K562 (cell line): ENCODE results near the gene HOMEZ. TPM values are rescaled to one million over a fixed set of nuclear protein-coding genes. Genes with fewer than 3 reads are reported as not detected.

Source experiments
- ATAC-seq: fragments of 200-7000 bp; cut with Tn5 transposase; 3 replicates; pipeline ENCODE4 v1.9.1; 2020; ENCODE audit warnings: moderate library complexity
- BruUV-seq: library from RNA; stranded (reverse); fragments of 400-500 nt; replicated peaks from 2 replicates; lab custom pipeline; 2021; lab: Mats Ljungman, UMichigan
- CTCF ChIA-PET: fragments of 300-600 bp; formaldehyde crosslinking; extraction: SDS; loops from one replicate; lab custom pipeline; 2021; ENCODE audit warnings: low intra/inter-chr PET ratio; lab: Yijun Ruan, JAX
- POLR2A ChIA-PET: fragments of 300-600, 350-650 bp; sonication (Branson Sonifier 250); formaldehyde crosslinking; extraction: SDS; loops from one replicate; lab custom pipeline; 2021; ENCODE audit warnings: antibody characterized with exemption, inconsistent platforms; lab: Yijun Ruan, JAX
- DNase-seq, 4 experiments: peaks; one replicate each; pipeline versions ENCODE4 v3.0.0 to v3.0.0-alpha.2; 2011 to 2018; ENCODE audit warnings: low spot score in 3 of 4, mixed read lengths in 3 of 4; ENCODE audit errors: extremely low read depth in 1 of 4
- FAIRE-seq: peaks from 2 replicates; lab custom pipeline; 2011; peaks lifted over from hg19 to GRCh38; lab: Jason Lieb, UNC
- H2AFZ ChIP-seq: 2 replicates; pipeline ENCODE4 v1.6.0; 2011; ENCODE audit warnings: low read depth, low read length, control low read depth, inconsistent platforms
- H3K27ac ChIP-seq: fragments of 200-600 bp; 3 replicates; pipeline ENCODE4 v1.8.0; 2011; ENCODE audit warnings: low read depth, mild to moderate bottlenecking, control low read depth, inconsistent platforms, low read length, moderate library complexity, mixed read lengths; ENCODE audit errors: extremely low read depth
- H3K27me3 ChIP-seq, 2 experiments: fragments of 300-600 bp in 1 of 2; 2 replicates in 1 of 2; 3 replicates in 1 of 2; pipeline versions ENCODE4 v1.6.0 to v1.8.0; 2011; ENCODE audit warnings: inconsistent platforms in 2 of 2, low read length in 2 of 2, mild to moderate bottlenecking in 1 of 2, mixed read lengths in 1 of 2, moderate library complexity in 1 of 2; ENCODE audit not compliant: control insufficient read depth in 2 of 2, insufficient read depth in 2 of 2
- H3K36me3 ChIP-seq: fragments of 300-600 bp; 3 replicates; pipeline ENCODE4 v1.8.0; 2011; ENCODE audit warnings: mild to moderate bottlenecking, low read length, inconsistent platforms; ENCODE audit not compliant: control insufficient read depth, insufficient read depth
- H3K4me1 ChIP-seq, 2 experiments: fragments of 200-600 bp in 1 of 2; replicated peaks in 1 of 2; 2 replicates in 1 of 2; 3 replicates in 1 of 2; pipeline versions ENCODE4 v1.5.1 to v1.8.0; 2011; ENCODE audit warnings: inconsistent platforms in 2 of 2, low read length in 2 of 2, mild to moderate bottlenecking in 1 of 2, mixed read lengths in 1 of 2, moderate library complexity in 1 of 2; ENCODE audit not compliant: control insufficient read depth in 2 of 2, insufficient read depth in 2 of 2
- H3K4me2 ChIP-seq: 2 replicates; pipeline ENCODE4 v1.6.1; 2011; ENCODE audit warnings: low read length, control low read depth, inconsistent platforms, mixed read lengths; ENCODE audit not compliant: insufficient read depth
- H3K4me3 ChIP-seq: fragments of 200-600 bp; sonication (generic), shearing (Covaris generic); 2 replicates; pipeline ENCODE4 v1.5.1; 2016; ENCODE audit warnings: control low read depth, inconsistent platforms
- H3K79me2 ChIP-seq: fragments of 200-600 bp; 3 replicates; pipeline ENCODE4 v1.8.0; 2011; ENCODE audit warnings: low read length, inconsistent platforms; ENCODE audit not compliant: control insufficient read depth, insufficient read depth
- H3K9ac ChIP-seq, 2 experiments: 2 replicates each; pipeline versions ENCODE4 v1.6.0 to v1.6.1; 2011; ENCODE audit warnings: low read depth in 2 of 2, low read length in 2 of 2, control low read depth in 1 of 2, inconsistent platforms in 1 of 2, mild to moderate bottlenecking in 1 of 2, mixed read lengths in 1 of 2; ENCODE audit not compliant: insufficient read depth in 1 of 2
- H3K9me1 ChIP-seq: one replicate; pipeline ENCODE4 v1.6.0; 2011; ENCODE audit warnings: inconsistent platforms, mild to moderate bottlenecking, low read length, moderate library complexity; ENCODE audit not compliant: control insufficient read depth, insufficient read depth
- H3K9me3 ChIP-seq: replicated peaks from 2 replicates; pipeline ENCODE4 v1.5.1; 2011; ENCODE audit warnings: low read depth, low read length, inconsistent platforms; ENCODE audit not compliant: control insufficient read depth, insufficient read depth
- H4K20me1 ChIP-seq: replicated peaks from 2 replicates; pipeline ENCODE4 v1.6.1; 2011; ENCODE audit warnings: low read length, inconsistent platforms, mixed read lengths; ENCODE audit not compliant: control insufficient read depth, insufficient read depth
- ELF1 ChIP-seq: fragments of 200-800 bp; sonication (Bioruptor generic); IDR thresholded peaks from 2 replicates; pipeline ENCODE4 v1.6.1; 2016; ENCODE audit warnings: missing genetic modification characterization, missing compliant biosample characterization
- FOSL1 ChIP-seq: fragments of 200-800 bp; sonication (Bioruptor generic); conservative IDR thresholded peaks from 2 replicates; pipeline ENCODE4 v1.6.1; 2016; ENCODE audit warnings: missing genetic modification characterization, missing compliant biosample characterization
- FOXO4 ChIP-seq: fragments of 450-650 bp; formaldehyde crosslinking; IDR thresholded peaks from 2 replicates; pipeline ENCODE4 v1.4.0; 2020; ENCODE audit warnings: mild to moderate bottlenecking, moderate library complexity
- HDAC3 ChIP-seq: fragments of 450-650 bp; IDR thresholded peaks from 2 replicates; pipeline ENCODE4 v1.6.1; 2018; ENCODE audit warnings: borderline replicate concordance, mild to moderate bottlenecking, moderate library complexity; ENCODE audit not compliant: partially characterized antibody
- HNRNPH1 ChIP-seq: fragments of 200-400 bp; formaldehyde crosslinking; optimal IDR thresholded peaks from 2 replicates; pipeline ENCODE3; 2017; ENCODE audit warnings: low read depth, mild to moderate bottlenecking, low read length, moderate library complexity
- JUND ChIP-seq, 2 experiments: IDR thresholded peaks; 2 replicates in 1 of 2; 3 replicates in 1 of 2; pipeline ENCODE4 v1.6.1; 2011; ENCODE audit warnings: borderline replicate concordance in 2 of 2, low read depth in 2 of 2, low read length in 2 of 2, improper control_type of control experiment in 1 of 2, missing biosample characterization in 1 of 2, missing genetic modification characterization in 1 of 2, missing genetic modification reagents in 1 of 2
- MYBL2 ChIP-seq, 2 experiments: fragments of 450-650 bp in 1 of 2; sonication (generic) in 1 of 2; formaldehyde crosslinking in 1 of 2; IDR thresholded peaks; 2 replicates each; pipeline versions ENCODE4 v1.6.1 to v1.8.1; 2017 to 2022; ENCODE audit warnings: borderline replicate concordance in 1 of 2, inconsistent platforms in 1 of 2, low read depth in 1 of 2, mild to moderate bottlenecking in 1 of 2, missing genetic modification reagents in 1 of 2, moderate library complexity in 1 of 2
- SAFB2 ChIP-seq: fragments of 200-400 bp; formaldehyde crosslinking; IDR thresholded peaks from 2 replicates; pipeline ENCODE4 v1.6.1; 2018; ENCODE audit warnings: borderline replicate concordance, low read length, low read depth, moderate library complexity; ENCODE audit not compliant: severe bottlenecking
- ZC3H11A ChIP-seq: IDR thresholded peaks from 2 replicates; pipeline ENCODE4 v1.6.1; 2012; ENCODE audit warnings: low read depth, low read length, improper control_type of control experiment
- ZFP30 ChIP-seq: fragments of 250-450 bp; sonication (Bioruptor Pico); IDR thresholded peaks from 2 replicates; pipeline ENCODE4 v1.8.0; 2022; ENCODE audit warnings: moderate library complexity, mild to moderate bottlenecking, inconsistent platforms, borderline replicate concordance
- ZNF143 ChIP-seq: sonication (generic); formaldehyde crosslinking; IDR thresholded peaks from 2 replicates; pipeline ENCODE4 v1.9.0; 2022; ENCODE audit warnings: mild to moderate bottlenecking, missing genetic modification reagents
- ZNF217 ChIP-seq: sonication (generic); formaldehyde crosslinking; IDR thresholded peaks from 2 replicates; pipeline ENCODE4 v1.8.0; 2022; ENCODE audit warnings: mild to moderate bottlenecking, missing genetic modification reagents
- ZNF311 ChIP-seq: fragments of 250-450 bp; sonication (Bioruptor Pico); IDR thresholded peaks from 2 replicates; pipeline ENCODE4 v1.4.0; 2020; ENCODE audit warnings: mild to moderate bottlenecking, moderate library complexity
- ZNF316 ChIP-seq: fragments of 450-650 bp; IDR thresholded peaks from 2 replicates; pipeline ENCODE4 v1.6.1; 2016
- WGBS: fragments of 100-300 bp; shearing (Covaris generic); methylation state at CpG from one replicate; pipeline ENCODE4 v1.1.6; 2016; ENCODE audit warnings: low coverage, mixed read lengths; ENCODE audit not compliant: insufficient coverage; ENCODE audit errors: missing lambda C conversion rate; 5-methylcytosine and 5-hydroxymethylcytosine counted together
- in situ Hi-C: fragments of 300-500 bp; cut with MboI; formaldehyde crosslinking; loops from 4 replicates; pipeline ENCODE4 v1.15.0; 2018; ENCODE audit warnings: inconsistent platforms, mixed read lengths
- intact Hi-C: fragments of 100-400 bp; cut with micrococcal nuclease; formaldehyde crosslinking; loops from 2 replicates; pipeline ENCODE4 v1.14.2; 2022
- polyA plus RNA-seq, 8 experiments: library from polyadenylated mRNA; depleted of rRNA in 4 of 8; stranded (reverse) in 5 of 8; unstranded in 3 of 8; fragments of >200 nt; fragmentation: Nextera tagmentation in 2 of 8; fragmentation: Illumina TruSeq in 1 of 8; extraction: Ambion mirVana in 2 of 8; extraction: Trizol in 1 of 8; gene quantifications; 2 replicates each; pipeline versions ENCODE4 v1.2.1 to v1.2.3, GENCODE V29; 2011 to 2014; ENCODE audit warnings: inconsistent platforms in 1 of 8, missing spikeins in 1 of 8
- total RNA-seq, 7 experiments: library from RNA; depleted of rRNA in 6 of 7; stranded (reverse); fragments of >200 nt in 6 of 7; fragmentation: Illumina TruSeq in 2 of 7; extraction: Trizol in 2 of 7; gene quantifications; 2 replicates each; pipeline versions ENCODE4 v1.2.1 to v1.2.3, GENCODE V29; 2011 to 2021; ENCODE audit warnings: low replicate concordance in 1 of 7

The HOMEZ gene
- total and polyA plus RNA-seq, 9 of the 15 experiments (the other 6 are each of a cell fraction or from before 2014, with no cell fraction given) = 3.0 to 30.2 (median 16.9) TPM

GRCh38 chr14:23316300-23316699, 30.4 kb upstream of the HOMEZ start:
- FAIRE-seq (no peak), ATAC-seq (no peak), DNase-seq (no peak)
- Histone ChIP-seq H3K9me3 (no peaks in the 10 kb centered on the region), H3K9me1 (no peaks in the 10 kb centered on the region), H4K20me1 (no peaks in the 10 kb centered on the region), H3K79me2 (0 out of 3 replicates have a peak, but pooled peaks cover 4% of the 10 kb centered on the region), H3K27me3 (no peaks in the 10 kb centered on the region), H3K4me2 (no peak overlapping the region), H3K36me3 (peaks cover 32% of the 10 kb centered on the region), H3K27ac (no peak overlapping the region), H3K4me3 (no peak overlapping the region), H2AFZ (no peak overlapping the region), H3K4me1 (peaks cover 7 to 9% of the 10 kb centered on the region in 2 experiments; a peak in 3 of 5 replicates), H3K9ac (no peak overlapping the region)
- 81% methylated on average over 5 of the region's 5 CpGs for WGBS
- POLR2A ChIA-PET = interaction anchor here (0.6 to 2.8 kb wide), 3 partner anchors 10 to 225 kb away, joined by 4 to 13 read pairs (median 6); partner anchors contain the start of genes BCL2L2 and PPP1R3E
- intact Hi-C loops = no loop called here
- CTCF ChIA-PET = no interaction called here
- in situ Hi-C loops = no loop called here
- TF ChIP-seq HNRNPH1 (no peak), JUND (IDR thresholded peaks at IDR 0.05; ENCODE audit: borderline replicate concordance, low read depth, low read length) (peak; percentile 12; the same call in 1 of the 2 replicates), JUND (tag; IDR thresholded peaks at IDR 0.05; ENCODE audit: borderline replicate concordance, low read depth, low read length) (no peak), FOSL1 (tag) (peak; percentile 36; the same call in 1 of the 2 replicates), ZNF316 (no peak)
- BruUV-seq = no TSS peak

- ChIA-PET CTCF (no interaction called here), POLR2A (interaction anchor here (3.9 kb wide), 1 partner anchor 10 kb away, joined by 30 read pairs; the partner anchor contains the start of gene PABPN1)
- peaks cover 18 to 23% of the 10 kb centered on the region in 2 experiments; a peak in 4 of 5 replicates for H3K4me1 ChIP-seq
- no peak overlapping the region for H2AFZ ChIP-seq
- H3K27me3 ChIP-seq = no peaks in the 10 kb centered on the region
- BruUV-seq = no TSS peak
- H3K4me3 ChIP-seq = no peak overlapping the region
- DNase-seq (no peak), FAIRE-seq (no peak), ATAC-seq (no peak)
- in situ Hi-C loops (no loop called here), intact Hi-C loops (no loop called here)
- peaks cover 56% of the 10 kb centered on the region for H3K36me3 ChIP-seq
- H3K4me2 ChIP-seq = no peak overlapping the region
- H3K79me2 ChIP-seq = peaks cover 45% of the 10 kb centered on the region
- no peak overlapping the region for H3K9ac ChIP-seq
- H3K9me1 ChIP-seq = peaks cover 4% of the 10 kb centered on the region
- no peak overlapping the region for H3K27ac ChIP-seq
- no peaks in the 10 kb centered on the region for H4K20me1 ChIP-seq
- 100% methylated on average over 1 of the region's 1 CpG for WGBS
- H3K9me3 ChIP-seq = no peaks in the 10 kb centered on the region
- TF ChIP-seq ZFP30 (CRISPR knock-in tag) (no peak), FOXO4 (CRISPR knock-in tag) (no peak), ZNF217 (CRISPR knock-in tag) (no peak), MYBL2 (IDR thresholded peaks at IDR 0.05; ENCODE audit: low read depth) (no peak), MYBL2 (CRISPR knock-in tag; IDR thresholded peaks at IDR 0.05; ENCODE audit: borderline replicate concordance) (no peak), ZNF143 (CRISPR knock-in tag) (no peak), ZNF311 (no peak), HDAC3 (no peak), ZC3H11A (no peak), ELF1 (tag) (no peak), SAFB2 (no peak)
These were observed 24.6 kb upstream of the HOMEZ start for GRCh38 chr14:23310546-23310945.
